Panc1 (cell line): ENCODE data around the gene FGF19. TPM values are rescaled to one million over a fixed set of nuclear protein-coding genes. Genes with fewer than 3 reads are reported as not detected.

Experiments used
- ATAC-seq: fragments of 200-7000 bp; cut with Tn5 transposase; 2 replicates; pipeline ENCODE4 v1.9.1; 2020; ENCODE audit warnings: mild to moderate bottlenecking, moderate library complexity
- BruUV-seq: library from RNA; stranded (reverse); fragments of 400-500 nt; replicated peaks from 2 replicates; lab custom pipeline; 2021; lab: Mats Ljungman, UMichigan
- CTCF ChIA-PET: fragments of 300-600 bp; sonication (Branson Sonifier 250); formaldehyde crosslinking; loops from one replicate; lab custom pipeline; 2022; ENCODE audit warnings: antibody characterized with exemption; lab: Charles Lee
- POLR2A ChIA-PET: fragments of 300-600 bp; sonication (Branson Sonifier 250); formaldehyde crosslinking; loops from one replicate; lab custom pipeline; 2022; ENCODE audit warnings: antibody characterized with exemption; lab: Charles Lee
- DNase-seq: peaks from one replicate; pipeline ENCODE4 v3.0.0-alpha.2; 2010; ENCODE audit warnings: low read depth, low spot score
- H3K27ac ChIP-seq: 2 replicates; pipeline ENCODE4 v1.5.1; 2011; ENCODE audit warnings: mild to moderate bottlenecking, low read length, inconsistent platforms
- H3K27me3 ChIP-seq: fragments of 200-500 bp; sonication (Bioruptor generic); 2 replicates; pipeline ENCODE4 v1.6.0; 2014; ENCODE audit warnings: low read length, inconsistent platforms; ENCODE audit not compliant: control insufficient read depth, insufficient read depth
- H3K36me3 ChIP-seq: fragments of 200-500 bp; sonication (Bioruptor generic); 2 replicates; pipeline ENCODE4 v1.5.1; 2014; ENCODE audit warnings: inconsistent platforms, mild to moderate bottlenecking, low read length, moderate library complexity; ENCODE audit not compliant: control insufficient read depth, insufficient read depth
- H3K4me1 ChIP-seq: 2 replicates; pipeline ENCODE4 v1.5.1; 2011; ENCODE audit warnings: inconsistent platforms, mild to moderate bottlenecking, low read length, moderate library complexity; ENCODE audit not compliant: control insufficient read depth, insufficient read depth
- H3K4me3 ChIP-seq, 2 experiments: 2 replicates each; pipeline ENCODE4 v1.5.1; 2011 to 2012; ENCODE audit warnings: low read depth in 2 of 2, low read length in 2 of 2, mild to moderate bottlenecking in 2 of 2, inconsistent platforms in 1 of 2, moderate library complexity in 1 of 2
- H3K9me3 ChIP-seq: fragments of 200-500 bp; sonication (Bioruptor generic); 2 replicates; pipeline ENCODE4 v1.5.1; 2014; ENCODE audit warnings: low read depth, mild to moderate bottlenecking, inconsistent platforms, low read length, moderate library complexity; ENCODE audit not compliant: control insufficient read depth, insufficient read depth
- POLR2AphosphoS5 ChIP-seq: IDR thresholded peaks from 2 replicates; pipeline ENCODE4 v1.6.1; 2012; ENCODE audit warnings: mild to moderate bottlenecking, low read depth, low read length, moderate library complexity
- SIN3A ChIP-seq: IDR thresholded peaks from 2 replicates; pipeline ENCODE4 v1.6.1; 2012; ENCODE audit warnings: low read depth, mild to moderate bottlenecking, low read length, moderate library complexity, borderline replicate concordance; ENCODE audit not compliant: insufficient read depth
- TCF7L2 ChIP-seq: IDR thresholded peaks from 2 replicates; pipeline ENCODE4 v1.6.1; 2011; ENCODE audit warnings: mild to moderate bottlenecking, low read depth, low read length, inconsistent platforms
- in situ Hi-C: cut with HindIII; loops from 2 replicates; pipeline ENCODE4 v1.10.0; 2016; ENCODE audit warnings: low sequenced_read_pairs, low pct_unique_long_range_greater_than_20kb
- intact Hi-C: fragments of 100-400 bp; cut with micrococcal nuclease; formaldehyde crosslinking; loops from one replicate; pipeline ENCODE4 v1.10.0; 2022; ENCODE audit not compliant: unreplicated experiment
- total RNA-seq: library from RNA; stranded (reverse); gene quantifications from one replicate; pipeline ENCODE4 v1.2.1, GENCODE V29; 2021; ENCODE audit not compliant: unreplicated experiment
- TF ChIP-seq, protein P1 (sequence below), 2 experiments: IDR thresholded peaks; 2 replicates each; pipeline ENCODE4 v1.6.1; 2011 to 2012; ENCODE audit warnings: low read depth in 2 of 2, control low read depth in 1 of 2, low read length in 1 of 2, mild to moderate bottlenecking in 1 of 2, moderate library complexity in 1 of 2; ENCODE audit not compliant: insufficient read depth in 1 of 2
- TF ChIP-seq, protein P2 (sequence below): fragments of 450-650 bp; IDR thresholded peaks from 2 replicates; pipeline ENCODE4 v1.5.1; 2017; ENCODE audit warnings: mild to moderate bottlenecking

FGF19 gene
- total RNA-seq, 1 experiment from 2014 or later, result not detected

DNA sequence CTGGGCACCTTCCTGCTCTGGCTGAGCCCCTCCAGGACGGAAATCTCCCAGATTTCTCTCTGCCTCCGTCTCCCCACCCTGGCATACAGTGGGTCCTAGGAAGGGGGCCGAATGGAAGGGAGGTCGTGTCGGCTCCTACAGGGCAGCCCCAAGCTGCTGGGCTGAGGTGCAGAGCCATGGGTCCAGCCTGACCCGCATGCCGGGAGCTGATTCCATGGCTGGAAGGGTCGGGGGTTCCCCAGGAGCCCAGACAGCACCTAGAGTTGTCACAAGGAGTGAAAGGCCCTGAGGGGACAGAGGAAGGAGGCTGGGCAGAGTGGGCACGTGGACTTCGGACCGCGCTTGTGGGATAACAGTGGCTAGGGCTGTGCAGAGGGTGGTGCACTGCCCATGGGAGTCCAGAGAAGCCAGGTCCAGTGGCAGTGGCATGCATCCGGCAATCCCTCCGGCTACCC, 46.3 kb downstream of the FGF19 start:
- no TSS peak for BruUV-seq
- no peak for DNase-seq
- Histone ChIP-seq H3K27ac (no peak overlapping the region), H3K36me3 (peaks cover 4% of the 10 kb centered on the region; the same call in 1 of the 2 replicates), H3K27me3 (no peaks in the 10 kb centered on the region), H3K4me1 (peaks cover 30% of the 10 kb centered on the region), H3K9me3 (no peaks in the 10 kb centered on the region), H3K4me3 (no peak overlapping the region)
- no peak for ATAC-seq
- TF ChIP-seq TCF7L2 (no peak), SIN3A (no peak), POLR2AphosphoS5 (no peak)
- TF ChIP-seq, protein P1, sequence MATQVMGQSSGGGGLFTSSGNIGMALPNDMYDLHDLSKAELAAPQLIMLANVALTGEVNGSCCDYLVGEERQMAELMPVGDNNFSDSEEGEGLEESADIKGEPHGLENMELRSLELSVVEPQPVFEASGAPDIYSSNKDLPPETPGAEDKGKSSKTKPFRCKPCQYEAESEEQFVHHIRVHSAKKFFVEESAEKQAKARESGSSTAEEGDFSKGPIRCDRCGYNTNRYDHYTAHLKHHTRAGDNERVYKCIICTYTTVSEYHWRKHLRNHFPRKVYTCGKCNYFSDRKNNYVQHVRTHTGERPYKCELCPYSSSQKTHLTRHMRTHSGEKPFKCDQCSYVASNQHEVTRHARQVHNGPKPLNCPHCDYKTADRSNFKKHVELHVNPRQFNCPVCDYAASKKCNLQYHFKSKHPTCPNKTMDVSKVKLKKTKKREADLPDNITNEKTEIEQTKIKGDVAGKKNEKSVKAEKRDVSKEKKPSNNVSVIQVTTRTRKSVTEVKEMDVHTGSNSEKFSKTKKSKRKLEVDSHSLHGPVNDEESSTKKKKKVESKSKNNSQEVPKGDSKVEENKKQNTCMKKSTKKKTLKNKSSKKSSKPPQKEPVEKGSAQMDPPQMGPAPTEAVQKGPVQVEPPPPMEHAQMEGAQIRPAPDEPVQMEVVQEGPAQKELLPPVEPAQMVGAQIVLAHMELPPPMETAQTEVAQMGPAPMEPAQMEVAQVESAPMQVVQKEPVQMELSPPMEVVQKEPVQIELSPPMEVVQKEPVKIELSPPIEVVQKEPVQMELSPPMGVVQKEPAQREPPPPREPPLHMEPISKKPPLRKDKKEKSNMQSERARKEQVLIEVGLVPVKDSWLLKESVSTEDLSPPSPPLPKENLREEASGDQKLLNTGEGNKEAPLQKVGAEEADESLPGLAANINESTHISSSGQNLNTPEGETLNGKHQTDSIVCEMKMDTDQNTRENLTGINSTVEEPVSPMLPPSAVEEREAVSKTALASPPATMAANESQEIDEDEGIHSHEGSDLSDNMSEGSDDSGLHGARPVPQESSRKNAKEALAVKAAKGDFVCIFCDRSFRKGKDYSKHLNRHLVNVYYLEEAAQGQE (IDR thresholded peaks at IDR 0.05; ENCODE audit: insufficient read depth in 1 of 2, low read depth in 2 of 2, low read length in 1 of 2), result no peak
- TF ChIP-seq, protein P2, sequence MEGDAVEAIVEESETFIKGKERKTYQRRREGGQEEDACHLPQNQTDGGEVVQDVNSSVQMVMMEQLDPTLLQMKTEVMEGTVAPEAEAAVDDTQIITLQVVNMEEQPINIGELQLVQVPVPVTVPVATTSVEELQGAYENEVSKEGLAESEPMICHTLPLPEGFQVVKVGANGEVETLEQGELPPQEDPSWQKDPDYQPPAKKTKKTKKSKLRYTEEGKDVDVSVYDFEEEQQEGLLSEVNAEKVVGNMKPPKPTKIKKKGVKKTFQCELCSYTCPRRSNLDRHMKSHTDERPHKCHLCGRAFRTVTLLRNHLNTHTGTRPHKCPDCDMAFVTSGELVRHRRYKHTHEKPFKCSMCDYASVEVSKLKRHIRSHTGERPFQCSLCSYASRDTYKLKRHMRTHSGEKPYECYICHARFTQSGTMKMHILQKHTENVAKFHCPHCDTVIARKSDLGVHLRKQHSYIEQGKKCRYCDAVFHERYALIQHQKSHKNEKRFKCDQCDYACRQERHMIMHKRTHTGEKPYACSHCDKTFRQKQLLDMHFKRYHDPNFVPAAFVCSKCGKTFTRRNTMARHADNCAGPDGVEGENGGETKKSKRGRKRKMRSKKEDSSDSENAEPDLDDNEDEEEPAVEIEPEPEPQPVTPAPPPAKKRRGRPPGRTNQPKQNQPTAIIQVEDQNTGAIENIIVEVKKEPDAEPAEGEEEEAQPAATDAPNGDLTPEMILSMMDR, result no peak
- CTCF ChIA-PET, result interaction anchor here (1.3 kb wide), 1 partner anchor 13 kb away, joined by 3 read pairs; no protein-coding TSS in a partner anchor
- intact Hi-C loops, result no loop called here
- in situ Hi-C loops, result no loop called here
- POLR2A ChIA-PET, result no interaction called here

DNA sequence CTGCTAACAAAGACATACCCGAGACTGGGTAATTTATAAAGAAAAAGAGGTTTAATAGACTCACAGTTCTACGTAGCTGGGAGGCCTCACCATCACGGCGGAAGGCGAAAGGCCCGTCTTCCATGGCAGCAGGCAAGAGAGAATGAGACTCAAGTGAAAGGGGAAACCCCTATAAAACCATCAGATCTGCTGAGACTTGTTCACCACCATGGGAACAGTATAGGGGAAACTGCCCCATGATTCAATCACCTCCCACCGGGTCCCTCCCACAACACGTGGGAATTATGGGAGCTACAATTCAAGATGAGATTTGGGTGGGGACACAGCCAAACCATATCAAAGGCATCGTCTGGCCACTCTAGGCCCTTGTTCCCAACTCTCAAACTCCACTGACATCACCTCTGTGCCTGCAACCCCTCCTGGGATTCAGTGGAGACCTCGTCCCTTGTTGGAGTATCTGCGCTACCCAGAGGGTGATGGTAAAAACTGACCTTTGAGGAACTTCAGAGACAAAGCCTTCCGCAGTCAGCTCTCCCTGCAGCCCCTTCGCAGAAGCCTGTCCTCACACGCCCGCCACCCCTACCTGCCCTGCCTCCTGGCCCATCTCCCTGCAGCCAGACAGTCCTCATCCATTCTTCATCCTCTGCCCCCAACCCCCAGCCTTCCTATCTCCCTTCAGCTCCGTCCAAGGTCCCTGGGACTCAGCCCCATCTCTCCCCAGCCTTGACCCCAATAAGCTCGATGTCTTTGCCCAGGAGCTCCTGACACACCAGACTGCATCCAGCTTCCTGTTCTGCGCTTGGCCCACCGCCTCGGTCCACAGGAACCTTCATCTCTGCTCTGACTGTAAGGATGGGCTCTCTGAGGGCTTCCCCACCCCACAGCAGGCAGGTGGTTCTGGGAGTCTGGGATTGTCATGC, 47.0 kb downstream of the FGF19 start:
- BruUV-seq, result no TSS peak
- POLR2A ChIA-PET, result interaction anchor here (0.5 kb wide), 1 partner anchor 687 kb away, joined by 11 read pairs; no protein-coding TSS in a partner anchor
- in situ Hi-C loops, result no loop called here
- intact Hi-C loops, result no loop called here
- H3K9me3 ChIP-seq, result no peaks in the 10 kb centered on the region
- CTCF ChIA-PET, result interaction anchor here (0.6 to 1.3 kb wide), 3 partner anchors 13 to 708 kb away, joined by 3 read pairs; no protein-coding TSS in a partner anchor
- ATAC-seq (no peak), DNase-seq (no peak)
- peaks cover 8% of the 10 kb centered on the region for H3K36me3 ChIP-seq
- H3K27me3 ChIP-seq, result no peaks in the 10 kb centered on the region
- no peak for TF ChIP-seq TCF7L2
- TF ChIP-seq, protein P1 (IDR thresholded peaks at IDR 0.05; ENCODE audit: insufficient read depth in 1 of 2, low read depth in 2 of 2, low read length in 1 of 2), result no peak
- TF ChIP-seq, protein P2, result no peak
- no peak for TF ChIP-seq POLR2AphosphoS5
- TF ChIP-seq SIN3A, result no peak
- H3K27ac ChIP-seq, result no peak overlapping the region
- H3K4me1 ChIP-seq, result peaks cover 30% of the 10 kb centered on the region
- no peak overlapping the region for H3K4me3 ChIP-seq
